CD4-positive, alpha-beta T cell treated with Interleukin-15 for 4 hours (primary cell): ENCODE data around the gene KIDINS220.
"Not testable (repeated sequence)": the region's sequence is repeated elsewhere in the genome, so short reads cannot be mapped to it uniquely, and the experiment has no call there.

Source experiments
- DNase-seq: peaks from one replicate; pipeline ENCODE4 v3.0.0-alpha.2; 2020; ENCODE audit warnings: low spot score

Gene KIDINS220

GRCh38 chr2:8754106-8754776 lies 83.2 kb downstream of the KIDINS220 start:
- DNase-seq: no peak

- DNase-seq: no peak
These were observed 83.8 kb downstream of the KIDINS220 start for GRCh38 chr2:8753609-8754008.

GRCh38 chr2:8752385-8752784 lies 85.0 kb downstream of the KIDINS220 start:
- DNase-seq: no peak

GRCh38 chr2:8750221-8750620 lies 87.2 kb downstream of the KIDINS220 start:
- DNase-seq: no peak

GRCh38 chr2:8743261-8743660 lies 94.2 kb downstream of the KIDINS220 start:
- no peak for DNase-seq

- no peak for DNase-seq
These were observed 97.3 kb downstream of the KIDINS220 start for GRCh38 chr2:8740136-8740535.

GRCh38 chr2:8737571-8738175 lies 99.7 kb downstream of the KIDINS220 start:
- DNase-seq: no peak

GRCh38 chr2:8732601-8733000 lies 104.8 kb downstream of the KIDINS220 start:
- no peak for DNase-seq

- no peak for DNase-seq
These were observed 107.5 kb downstream of the KIDINS220 start for GRCh38 chr2:8729939-8730338.

- not testable (repeated sequence) for DNase-seq
These were observed 108.3 kb downstream of the KIDINS220 start for GRCh38 chr2:8729101-8729500.

- DNase-seq: no peak
These were observed 109.0 kb downstream of the KIDINS220 start for GRCh38 chr2:8728305-8729015.

GRCh38 chr2:8725838-8726237 lies 111.6 kb downstream of the KIDINS220 start:
- no peak for DNase-seq

GRCh38 chr2:8722986-8723385 lies 114.4 kb downstream of the KIDINS220 start:
- no peak for DNase-seq

- no peak for DNase-seq
These were observed 116.0 kb downstream of the KIDINS220 start for GRCh38 chr2:8721410-8721809.

- no peak for DNase-seq
These were observed 116.7 kb downstream of the KIDINS220 start for GRCh38 chr2:8720741-8721140.

- no peak for DNase-seq
These were observed 117.9 kb downstream of the KIDINS220 start for GRCh38 chr2:8719528-8719927.

GRCh38 chr2:8714971-8715370 lies 122.4 kb downstream of the KIDINS220 start:
- no peak for DNase-seq

- DNase-seq: no peak
These were observed 123.1 kb downstream of the KIDINS220 start for GRCh38 chr2:8714283-8714682.

- DNase-seq: no peak
These were observed 126.5 kb downstream of the KIDINS220 start for GRCh38 chr2:8710951-8711350.

GRCh38 chr2:8709611-8710010 lies 127.8 kb downstream of the KIDINS220 start:
- no peak for DNase-seq

- no peak for DNase-seq
These were observed 132.5 kb downstream of the KIDINS220 start for GRCh38 chr2:8704906-8705305.

- no peak for DNase-seq
These were observed 135.6 kb downstream of the KIDINS220 start for GRCh38 chr2:8701681-8702379.

- no peak for DNase-seq
These were observed 137.6 kb downstream of the KIDINS220 start for GRCh38 chr2:8699839-8700238.
